ENCODE data around the gene RTN4.
A peak's percentile ranks its signal among the peaks of the same experiment; 100 is the strongest.

RTN4 gene

DNA sequence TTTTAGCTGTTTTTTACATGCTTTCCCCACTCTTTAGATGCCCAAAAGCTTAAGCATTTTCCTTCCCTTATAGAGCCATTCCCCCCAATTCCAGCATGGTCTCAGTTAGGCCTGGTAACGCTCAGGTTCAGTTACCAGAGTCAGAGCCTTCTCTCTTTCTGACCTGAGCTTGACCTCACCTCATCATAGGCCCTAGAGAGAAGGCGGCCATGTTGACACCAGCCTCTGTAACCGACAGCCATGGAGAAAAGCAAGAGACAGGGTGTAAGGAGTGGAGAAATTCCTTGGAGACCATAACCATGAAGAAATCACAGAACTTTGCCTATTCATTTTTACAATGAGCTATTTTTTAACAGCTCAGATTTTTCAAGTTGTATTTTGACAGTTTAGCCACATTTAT lies 99.4 kb downstream of the RTN4 start:
- DNase-seq (ENCODE audit: low read depth in 2 of 2), result no peak

DNA sequence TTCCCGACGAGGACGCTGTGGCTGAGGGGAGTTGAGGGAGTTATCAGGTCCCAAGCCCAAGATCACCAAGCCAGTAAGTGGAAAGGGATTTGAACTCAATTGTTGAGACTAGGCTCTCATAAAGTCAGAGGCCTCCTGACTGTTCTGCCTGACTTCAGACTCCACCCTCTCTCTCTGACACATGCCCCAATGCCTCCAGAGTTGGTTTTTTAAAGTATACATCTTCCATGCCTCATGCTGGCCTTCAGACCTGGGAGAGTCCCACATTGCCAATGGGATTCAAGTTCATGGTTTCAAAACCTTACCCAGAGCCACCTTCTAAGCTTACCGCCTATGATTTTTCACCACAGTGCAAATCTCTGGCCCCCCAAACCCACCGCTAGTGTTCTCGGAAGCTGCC lies 100.8 kb downstream of the RTN4 start:
- DNase-seq (ENCODE audit: low read depth in 2 of 2), result no peak

DNA sequence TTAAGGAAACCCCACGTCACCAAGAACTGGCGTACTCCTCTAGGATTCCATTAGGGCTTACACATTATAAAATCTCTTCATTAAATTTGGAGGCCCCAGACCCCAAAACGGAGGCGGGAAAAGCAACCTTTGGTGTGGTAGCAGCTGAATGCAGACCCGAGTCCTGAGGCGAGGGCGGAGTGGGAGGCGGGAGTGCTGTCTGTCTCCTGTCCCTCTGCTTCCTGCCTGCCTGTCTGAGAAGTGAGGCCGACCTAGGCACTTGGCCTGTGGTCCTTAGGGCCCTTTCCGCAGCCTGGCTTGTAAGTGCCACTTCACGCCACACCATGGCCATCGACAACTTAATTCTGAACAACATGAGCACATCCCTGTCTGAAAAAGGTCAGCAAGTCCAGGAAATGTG lies 102.1 kb downstream of the RTN4 start:
- DNase-seq (ENCODE audit: low read depth in 2 of 2), result no peak

DNA sequence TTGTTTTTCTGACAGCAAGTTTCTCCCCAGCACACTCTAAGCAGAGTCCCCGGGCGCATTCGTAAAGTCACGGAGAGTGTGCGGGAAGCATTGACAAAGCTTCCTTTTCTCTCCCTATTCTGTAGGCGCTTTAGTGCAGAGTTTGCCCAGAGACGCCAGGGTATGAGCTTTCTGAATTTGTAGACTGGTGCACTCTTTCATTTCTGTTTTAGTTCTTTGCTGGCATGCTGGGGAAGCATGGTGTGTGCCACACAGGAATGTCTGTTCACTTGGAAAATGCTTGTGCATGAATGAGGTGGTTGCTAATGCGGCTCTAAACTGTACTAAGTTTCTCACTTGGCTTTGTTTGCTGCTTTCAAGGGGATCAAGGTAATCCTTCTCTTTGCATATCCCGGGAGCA lies 102.6 kb downstream of the RTN4 start:
- no peak for DNase-seq (ENCODE audit: low read depth in 2 of 2)

DNA sequence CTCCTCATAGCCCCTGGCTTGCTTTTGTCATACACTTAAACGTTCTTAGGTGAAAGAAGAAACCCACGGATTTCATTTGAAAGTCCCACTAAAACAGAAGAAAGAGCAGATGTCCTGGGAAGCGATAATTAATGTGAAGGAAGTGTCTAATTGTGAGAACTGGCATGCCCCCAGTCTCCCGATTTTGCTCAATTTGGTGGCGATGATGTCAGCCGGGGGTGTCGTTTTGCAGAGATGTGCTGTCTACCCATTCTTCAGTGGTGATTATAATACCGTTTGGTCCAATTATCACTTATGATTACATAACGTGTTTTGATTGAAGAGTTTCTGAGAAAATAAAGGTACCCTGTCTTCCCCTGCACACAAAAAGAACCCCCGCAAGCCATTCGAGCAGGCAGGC lies 103.1 kb downstream of the RTN4 start:
- no peak for DNase-seq (ENCODE audit: low read depth in 2 of 2)

DNA sequence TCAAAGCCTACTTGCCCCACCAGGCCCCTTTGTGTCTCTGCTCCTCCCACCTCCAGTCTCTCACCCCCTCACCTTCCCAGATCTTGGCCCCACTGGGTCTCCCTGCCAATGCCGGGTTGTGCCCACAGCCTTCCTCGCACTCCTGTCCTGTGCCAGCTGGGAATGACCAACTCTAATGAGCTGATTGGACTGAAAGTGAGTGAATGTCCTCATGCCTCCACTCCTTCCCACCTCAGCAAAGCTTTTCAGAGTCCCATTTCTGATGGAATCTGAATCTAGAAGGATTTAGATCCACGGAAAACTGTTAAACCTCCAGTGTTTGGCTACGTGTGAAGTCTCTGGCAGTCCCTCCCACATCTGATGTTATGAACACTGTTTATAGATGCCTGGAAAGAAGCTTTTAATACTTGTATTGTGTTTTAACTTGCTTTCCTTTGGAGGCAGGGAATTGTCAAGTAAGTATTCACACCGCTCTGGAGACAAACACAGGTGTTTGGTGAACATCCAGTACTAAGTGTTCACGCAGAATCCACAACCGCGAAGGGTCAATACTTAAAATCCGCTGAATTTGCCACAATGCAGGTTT lies 103.9 kb downstream of the RTN4 start:
- DNase-seq (ENCODE audit: low read depth in 2 of 2), result no peak

DNA sequence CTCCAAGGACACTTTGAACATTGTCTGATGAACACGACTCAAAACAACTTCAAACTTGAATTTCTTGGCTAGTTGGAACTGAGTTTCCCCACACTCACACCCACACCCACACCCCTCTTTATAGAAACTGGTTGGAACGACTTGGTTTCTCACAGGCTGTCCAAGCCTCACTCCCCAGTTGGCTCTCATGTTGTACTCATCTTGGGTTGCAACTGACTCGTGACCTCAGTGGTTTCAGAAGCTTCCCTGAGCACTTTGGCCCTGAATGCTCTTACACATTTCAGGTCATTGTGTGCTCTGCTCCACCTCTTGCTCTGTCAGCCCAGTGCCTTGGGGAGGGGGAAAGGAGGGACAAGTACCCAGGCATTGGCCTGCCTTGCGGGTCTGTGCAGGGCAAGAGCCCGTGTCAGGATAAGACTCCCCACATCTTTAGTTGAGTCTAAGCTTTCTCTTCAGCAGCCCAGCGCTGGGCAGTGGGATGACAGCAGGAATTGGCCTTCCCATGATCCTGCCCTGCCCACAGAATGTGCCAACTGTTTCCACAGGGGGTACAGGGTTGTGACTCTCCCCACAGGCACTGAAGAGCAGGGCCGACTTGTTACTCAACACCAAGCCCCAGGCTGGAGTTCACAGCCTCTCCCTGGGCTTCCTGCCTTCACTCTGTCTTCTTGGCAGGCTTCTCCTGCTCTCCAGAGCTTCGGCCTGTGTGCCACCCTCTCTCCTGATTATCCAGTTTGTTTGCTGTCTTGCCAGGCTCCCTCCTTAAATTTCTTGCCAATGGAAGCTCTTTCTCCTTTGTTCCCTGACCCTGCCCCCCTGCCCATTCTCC lies 104.6 kb downstream of the RTN4 start:
- DNase-seq (ENCODE audit: low read depth in 2 of 2), result no peak

DNA sequence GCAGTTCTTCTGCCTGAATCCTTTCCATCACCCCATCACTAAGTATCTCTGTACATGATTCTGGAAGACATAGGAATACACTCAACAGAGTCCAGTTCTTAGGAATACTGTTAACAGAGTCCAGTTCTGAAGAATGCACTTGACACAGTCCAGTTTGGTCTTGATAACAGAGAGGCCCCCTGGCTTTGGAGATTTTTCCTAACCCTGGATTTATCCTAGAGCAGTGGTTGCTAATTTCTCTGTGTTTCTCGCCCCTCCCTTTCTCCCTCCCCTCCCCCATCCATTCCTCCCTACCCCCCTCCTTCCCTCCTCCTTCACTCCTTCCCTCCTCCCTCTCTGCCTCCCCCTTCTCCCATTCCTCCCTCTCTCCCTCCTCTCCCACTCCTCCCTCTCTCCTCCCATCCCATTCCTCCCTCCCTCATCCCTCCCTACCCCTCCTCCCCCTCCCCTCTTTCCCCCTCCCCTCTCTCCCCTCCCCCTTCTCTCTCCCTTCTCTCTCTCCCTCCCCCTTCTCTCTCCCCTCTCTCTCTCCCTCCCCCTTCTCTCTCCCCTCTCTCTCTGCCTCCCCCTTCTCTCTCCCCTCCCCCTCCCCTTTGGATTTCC lies 105.4 kb downstream of the RTN4 start:
- DNase-seq (ENCODE audit: low read depth in 2 of 2), result no peak

DNA sequence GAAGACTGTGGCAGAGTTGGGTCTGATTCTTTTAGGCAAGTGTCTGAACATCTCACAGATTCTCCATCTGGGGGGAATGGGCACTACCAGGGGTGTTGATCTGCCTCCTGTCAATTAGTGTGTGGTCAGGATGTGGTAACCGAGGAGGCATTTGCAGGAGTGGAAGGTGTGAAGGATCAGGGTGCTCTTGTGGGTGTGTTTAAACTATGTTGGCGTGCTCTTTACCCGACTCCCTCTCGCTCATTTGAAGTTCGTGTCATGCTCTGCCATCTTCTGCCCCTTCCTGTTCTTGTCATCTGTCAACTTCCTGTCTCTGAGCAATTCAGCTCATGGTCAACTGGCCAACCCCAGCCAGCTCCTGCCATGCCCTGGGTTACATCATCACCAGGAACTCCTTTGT lies 107.9 kb downstream of the RTN4 start:
- peak; percentile 11 to 27 for DNase-seq (ENCODE audit: low read depth in 2 of 2)

DNA sequence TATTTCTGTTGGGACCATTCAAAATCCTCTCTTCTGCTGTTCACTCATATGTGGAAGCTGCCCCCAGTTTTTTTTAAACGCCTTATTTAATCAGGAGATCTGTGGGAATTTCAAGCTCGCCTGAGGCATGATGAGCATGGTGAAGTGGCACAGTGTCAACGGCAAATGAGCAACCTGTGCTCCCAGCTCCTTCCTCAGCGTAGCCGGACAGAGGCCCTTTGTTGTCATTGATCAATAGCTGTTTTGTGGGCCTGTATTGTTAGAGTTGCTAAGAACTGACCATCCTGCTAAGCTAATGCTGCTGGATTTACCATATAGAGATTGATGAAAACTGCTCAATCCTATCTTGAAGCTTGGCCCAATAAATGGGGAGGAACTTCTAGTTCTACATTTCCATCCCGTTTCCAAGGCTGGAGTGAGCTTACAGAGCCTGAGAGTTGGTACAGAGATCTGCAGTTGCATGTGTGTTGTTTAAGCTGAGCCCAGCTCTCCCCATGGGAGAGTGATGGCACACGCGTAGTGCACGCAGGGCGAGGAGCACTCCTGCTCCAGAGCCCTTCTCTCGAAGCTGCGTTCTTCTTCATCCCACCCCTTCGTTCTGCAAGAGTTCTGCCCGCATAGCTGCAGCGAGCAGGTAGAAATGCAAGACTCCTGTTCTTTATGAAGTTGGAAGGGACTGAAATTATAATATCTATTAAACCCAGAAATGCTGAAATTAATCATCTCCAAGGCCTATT lies 108.8 kb downstream of the RTN4 start:
- no peak for DNase-seq (ENCODE audit: low read depth in 2 of 2)

DNA sequence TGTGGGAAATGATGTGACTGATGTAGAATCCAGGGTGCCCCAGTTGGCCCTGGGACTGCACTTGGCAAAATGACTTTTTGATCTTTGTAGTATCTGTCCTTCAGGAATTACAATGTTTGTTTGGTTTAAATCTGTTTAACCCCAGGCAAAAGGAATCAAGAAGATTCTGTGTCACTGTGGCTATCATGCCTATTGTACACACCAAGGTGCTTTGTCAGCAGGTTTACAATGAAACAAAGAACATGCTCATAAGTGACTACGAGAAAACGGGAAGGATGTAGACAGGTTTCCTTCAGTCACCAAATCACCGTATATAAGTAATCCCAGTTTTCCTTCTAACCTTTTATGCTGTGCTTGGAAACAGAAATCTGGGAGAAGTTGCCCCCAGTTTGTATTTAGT lies 109.5 kb downstream of the RTN4 start:
- DNase-seq (ENCODE audit: low read depth in 2 of 2), result no peak

GRCh38 chr2:54939446-54940118 lies 110.7 kb downstream of the RTN4 start:
- no peak for DNase-seq (ENCODE audit: low read depth in 2 of 2)

DNA sequence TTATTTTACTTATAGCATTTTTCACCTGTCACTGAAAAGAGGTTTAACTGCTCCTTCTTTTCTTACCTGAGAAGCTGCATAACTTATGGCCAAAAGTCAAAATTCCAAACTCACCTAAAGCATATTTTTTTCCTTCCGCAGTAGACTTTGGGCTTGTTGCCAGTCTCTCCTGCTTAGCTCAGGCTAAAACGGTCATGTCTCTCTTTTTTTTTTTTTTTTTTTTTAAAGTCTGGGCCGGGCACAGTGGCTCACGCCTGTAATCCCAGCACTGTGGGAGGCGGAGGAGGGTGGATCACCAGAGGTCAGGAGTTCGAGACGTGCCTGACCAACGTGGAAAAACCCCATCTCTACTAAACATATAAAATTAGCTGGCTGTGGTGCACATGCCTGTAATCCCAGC lies 113.5 kb downstream of the RTN4 start:
- no peak for DNase-seq (ENCODE audit: low read depth in 2 of 2)

DNA sequence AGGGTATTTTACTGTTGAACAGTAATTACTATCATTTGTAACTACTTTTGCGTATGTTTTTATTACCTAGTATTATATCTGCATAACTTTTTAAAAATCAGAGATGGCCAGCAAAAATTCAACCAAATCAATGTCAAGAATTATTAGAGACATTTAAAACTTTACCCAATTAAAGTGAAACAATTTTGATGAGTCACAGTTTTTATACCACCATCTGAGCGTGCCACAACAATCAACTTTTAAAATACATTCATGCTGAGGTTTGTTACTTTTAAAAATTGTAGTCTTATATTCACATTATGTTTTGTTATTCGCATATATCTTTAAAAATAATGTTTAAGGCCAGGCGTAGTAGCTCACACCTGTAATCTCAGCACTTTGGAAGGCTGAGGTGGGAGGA lies 114.9 kb downstream of the RTN4 start:
- DNase-seq (ENCODE audit: low read depth in 2 of 2), result no peak

- no peak for DNase-seq (ENCODE audit: low read depth in 2 of 2)
Measured at GRCh38 chr2:54931473-54931872, 118.8 kb downstream of the RTN4 start.

DNA sequence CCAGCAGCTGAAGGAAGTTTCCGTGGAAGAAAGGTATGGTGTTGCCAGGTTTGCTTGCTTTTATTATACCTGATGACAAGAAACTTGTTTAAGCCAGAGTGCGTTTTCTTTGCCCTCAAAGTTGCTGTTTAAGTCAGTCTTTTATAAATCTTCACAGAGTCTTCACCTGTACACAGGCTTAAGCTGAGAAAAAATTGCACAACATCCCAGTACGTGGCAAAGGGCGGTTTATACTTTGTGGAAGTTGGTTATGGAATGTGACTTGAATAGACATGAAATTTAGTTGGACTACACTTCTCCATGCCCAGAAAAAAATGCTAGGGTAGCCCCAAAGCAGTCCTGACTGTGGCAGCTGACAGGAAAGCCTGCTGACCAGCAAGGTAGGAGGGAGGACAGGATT lies 121.5 kb downstream of the RTN4 start:
- no peak for DNase-seq (ENCODE audit: low read depth in 2 of 2)

DNA sequence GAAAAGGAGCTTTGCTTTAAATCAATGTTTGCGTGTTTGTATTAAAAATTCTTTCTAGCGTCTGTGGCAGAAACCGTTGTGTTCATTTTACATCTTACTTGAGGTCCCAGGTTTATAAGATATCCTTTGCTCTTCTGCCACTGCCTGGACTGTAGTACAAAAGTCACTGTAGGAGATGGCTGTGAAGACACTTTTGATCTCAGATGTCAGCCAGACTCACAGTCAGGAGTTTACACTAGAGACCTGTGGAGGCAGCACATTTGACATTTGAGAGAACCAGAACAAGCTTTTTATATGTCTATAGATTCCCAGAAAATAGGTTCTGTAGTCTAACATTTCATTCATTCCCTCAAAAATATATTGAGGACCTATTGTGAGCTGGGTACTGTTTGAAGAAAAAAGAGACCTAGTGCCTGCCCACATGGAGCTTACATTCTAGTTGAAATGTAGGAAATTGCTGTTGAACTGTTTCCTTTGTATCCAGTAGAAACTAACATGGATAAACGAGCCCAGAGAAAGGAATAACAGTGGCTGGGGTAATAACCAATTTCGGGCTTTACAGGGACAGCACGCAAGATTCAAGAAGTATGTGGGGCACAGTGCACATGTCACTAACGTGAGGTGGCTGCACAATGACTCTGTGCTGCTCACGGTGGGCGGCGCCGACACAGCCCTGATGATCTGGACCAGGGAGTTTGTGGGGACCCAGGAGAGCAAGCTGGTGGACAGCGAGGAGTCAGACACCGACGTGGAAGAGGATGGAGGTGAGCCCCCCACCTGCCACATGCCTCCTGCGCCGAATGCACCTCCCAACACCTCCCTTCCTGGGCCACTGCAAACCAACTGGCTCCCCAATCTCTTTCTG lies 122.3 kb downstream of the RTN4 start:
- no peak for DNase-seq (ENCODE audit: low read depth in 2 of 2)

GRCh38 chr2:54927085-54927750 lies 123.0 kb downstream of the RTN4 start:
- no peak for DNase-seq (ENCODE audit: low read depth in 2 of 2)

- DNase-seq (ENCODE audit: low read depth in 2 of 2), result no peak
Measured at GRCh38 chr2:54925022-54925421, 125.2 kb downstream of the RTN4 start.

- no peak for DNase-seq (ENCODE audit: low read depth in 2 of 2)
Measured at GRCh38 chr2:54924121-54924520, 126.1 kb downstream of the RTN4 start.

Data from stimulated activated CD8-positive, alpha-beta memory T cell treated with anti-CD3 and anti-CD28 coated beads, Interleukin-7, amount 100 ng/mL, for 4 hours (primary cell).